Adrenal gland (tissue), 19 donors: Measurements from ENCODE around the gene SLC30A9. TPM values are rescaled to one million over a fixed set of nuclear protein-coding genes. Genes with fewer than 3 reads are reported as not detected.

Experiments
- DNase-seq, 7 donors: peaks; one replicate each; pipeline ENCODE4 v3.0.0-alpha.2; 2019 to 2020
- H3K27ac ChIP-seq, 5 donors: fragments of 200-600 bp; sonication (generic) in 4 of 5; 1 replicate in 3 of 5; 2 replicates in 2 of 5; pipeline versions ENCODE4 v1.5.1 to v1.8.0; 2016 to 2020; ENCODE audit warnings: mild to moderate bottlenecking in 1 of 5
- H3K27me3 ChIP-seq: fragments of 200-600 bp; 2 replicates; pipeline ENCODE4 v1.8.0; 2021
- H3K36me3 ChIP-seq, 2 donors: fragments of 200-600 bp; replicated peaks in 1 of 2; 1 replicate in 1 of 2; 2 replicates in 1 of 2; pipeline versions ENCODE4 v1.5.1 to v1.8.0; 2018 to 2022
- H3K4me1 ChIP-seq, 2 donors: fragments of 200-600 bp; replicated peaks in 1 of 2; 1 replicate in 1 of 2; 2 replicates in 1 of 2; pipeline versions ENCODE4 v1.5.1 to v1.8.0; 2018 to 2021
- H3K4me3 ChIP-seq, 4 donors: fragments of 200-600 bp; sonication (generic) in 3 of 4; one replicate each; pipeline ENCODE4 v1.5.1; 2016 to 2018
- H3K9me3 ChIP-seq, 3 donors: fragments of 200-600 bp; sonication (generic) in 1 of 3; replicated peaks in 1 of 3; 1 replicate in 2 of 3; 2 replicates in 1 of 3; pipeline versions ENCODE4 v1.5.1 to v1.8.0; 2016 to 2021
- CTCF ChIP-seq, 6 experiments: fragments of 450-650 bp in 4 of 6; fragments of 200-600 bp in 2 of 6; sonication (generic) in 1 of 6; IDR thresholded peaks; 1 replicate in 5 of 6; 2 replicates in 1 of 6; pipeline versions ENCODE4 v1.5.1 to v1.8.0; 2016 to 2021; ENCODE audit warnings: antibody characterized with exemption in 6 of 6, mild to moderate bottlenecking in 2 of 6, moderate library complexity in 1 of 6
- POLR2A ChIP-seq, 2 donors: fragments of 450-650 bp; IDR thresholded peaks; one replicate each; pipeline ENCODE4 v1.6.1; 2017; ENCODE audit warnings: antibody characterized with exemption in 2 of 2, mild to moderate bottlenecking in 2 of 2, moderate library complexity in 1 of 2
- WGBS, 4 donors: extraction: QIAGEN DNeasy Blood & Tissue Kit in 2 of 4; methylation state at CpG; one replicate each; pipeline versions ENCODE4 v1.1.5 to v1.1.7; 2013 to 2017; 5-methylcytosine and 5-hydroxymethylcytosine counted together
- intact Hi-C, 2 donors: fragments of 100-400 bp; cut with DNase I; formaldehyde crosslinking; loops; one replicate each; pipeline versions ENCODE4 v1.14.1 to v1.15.0; 2022 to 2023
- long read RNA-seq, 10 donors: library from polyadenylated mRNA in 3 of 10; unstranded in 2 of 10; stranded (forward) in 1 of 10; transcript quantifications; one replicate each; pipeline ENCODE4 v2.0.0 and lab custom pipeline, GENCODE V29; 2021 to 2026
- polyA plus RNA-seq, 3 donors: library from polyadenylated mRNA; stranded (reverse); fragments of 200-250 nt in 2 of 3; fragments of 350-450 nt in 1 of 3; fragmentation: Illumina TruSeq in 1 of 3; extraction: RNeasy Lipid Tissue Mini Kit (QIAGEN cat#74804) in 1 of 3; gene quantifications; one replicate each; pipeline ENCODE4 v1.2.3, GENCODE V29; 2013 to 2014
- total RNA-seq, 9 donors: library from RNA; depleted of rRNA in 4 of 9; stranded (reverse); fragments of >200 nt in 4 of 9; fragments of 120-200 nt in 1 of 9; fragmentation: NEBNext Ultra II Directional in 1 of 9; extraction: Animal tissue kit (Norgen Biotek cat#: 25700) in 1 of 9; gene quantifications; one replicate each; pipeline versions ENCODE4 v1.1.0 to v1.2.4, GENCODE V29; 2013 to 2023
- donor health status: healthy with polysubstance abuse.
- donor health status: Bipolar disorder and iron deficiency.
- donor health status: DM: yes; HTN: yes; CAD: no.
- donor health status: DM: no; HTN: no; CAD: no.
- donor health status: DM: no; HTN: no; CAD: no.
- donor health status: DM: yes; HTN: yes; CAD: no.

The SLC30A9 gene
- total RNA-seq (100 to 1,000 TPM in 3 of 9 donors, 10 to 100 TPM in 6; 44.4 to 157 (median 73.4) TPM), polyA plus RNA-seq (100 to 1,000 TPM in 1 of 3 donors, 10 to 100 TPM in 2; 12.5 to 121 (median 14.8) TPM)
- long read RNA-seq, donor 1, full-length matches to known transcripts: 19 of 26 reads
- long read RNA-seq, donor 1, partial matches to known transcripts: 7 of 26 reads
- long read RNA-seq, donor 1, other reads (novel, unspliced or antisense): 0 of 26 reads
- long read RNA-seq, donor 2, full-length matches to known transcripts: 15 of 15 reads
- long read RNA-seq, donor 2, partial matches to known transcripts: 0 of 15 reads
- long read RNA-seq, donor 2, other reads (novel, unspliced or antisense): 0 of 15 reads
- long read RNA-seq, donor 3, full-length matches to known transcripts: 9 of 9 reads
- long read RNA-seq, donor 3, partial matches to known transcripts: 0 of 9 reads
- long read RNA-seq, donor 3, other reads (novel, unspliced or antisense): 0 of 9 reads
- long read RNA-seq, donor 4, full-length matches to known transcripts: 8 of 25 reads
- long read RNA-seq, donor 4, partial matches to known transcripts: 11 of 25 reads
- long read RNA-seq, donor 4, other reads (novel, unspliced or antisense): 6 of 25 reads
- long read RNA-seq, donor 5, full-length matches to known transcripts: 75 of 119 reads
- long read RNA-seq, donor 5, partial matches to known transcripts: 20 of 119 reads
- long read RNA-seq, donor 5, other reads (novel, unspliced or antisense): 24 of 119 reads
- long read RNA-seq, donor 6, full-length matches to known transcripts: 7 of 23 reads
- long read RNA-seq, donor 6, partial matches to known transcripts: 13 of 23 reads
- long read RNA-seq, donor 6, other reads (novel, unspliced or antisense): 3 of 23 reads
- long read RNA-seq, donor 7, full-length matches to known transcripts: 6 of 28 reads
- long read RNA-seq, donor 7, partial matches to known transcripts: 22 of 28 reads
- long read RNA-seq, donor 7, other reads (novel, unspliced or antisense): 0 of 28 reads
- long read RNA-seq, donor 8, full-length matches to known transcripts: 14 of 48 reads
- long read RNA-seq, donor 8, partial matches to known transcripts: 34 of 48 reads
- long read RNA-seq, donor 8, other reads (novel, unspliced or antisense): 0 of 48 reads
- long read RNA-seq, donor 9, full-length matches to known transcripts: 15 of 15 reads
- long read RNA-seq, donor 9, partial matches to known transcripts: 0 of 15 reads
- long read RNA-seq, donor 9, other reads (novel, unspliced or antisense): 0 of 15 reads
- long read RNA-seq, donor 10, full-length matches to known transcripts: 2 of 12 reads
- long read RNA-seq, donor 10, partial matches to known transcripts: 10 of 12 reads
- long read RNA-seq, donor 10, other reads (novel, unspliced or antisense): 0 of 12 reads

GRCh38 chr4:41990365-41991111 is at the start of gene SLC30A9:
Gene SLC30A9, plus strand, starts transcription at chr4:41990530. Its CDS starts 122 bp downstream, at chr4:41990652.
- Histone ChIP-seq H3K4me3 (peak within 1 kb of the TSS; percentile 43 to 81 (median 70)), H3K9me3 (no peaks in the 10 kb centered on the region), H3K27me3 (no peaks in the 10 kb centered on the region), H3K4me1 (peaks cover 12 to 27% of the 10 kb centered on the region in 2 donors), H3K27ac (peak within 1 kb of the TSS in 4 of 5 donors; percentile 75 to 90 (median 84)), H3K36me3 (no peaks in the 10 kb centered on the region)
- DNase-seq: peak; percentile 94 to 98 (median 96)
- TF ChIP-seq POLR2A (IDR thresholded peaks at IDR 0.05) (peak; percentile 83 to 86), CTCF (IDR thresholded peaks at IDR 0.05) (peak in 5 of 6 experiments; percentile 43 to 68 (median 56))
- intact Hi-C loops: no loop called here
- 0 to 2% (median 0%) methylated on average over 26 to 64 of the region's 64 CpGs for WGBS, 4 donors

- H3K4me1 ChIP-seq: peaks cover 8 to 26% of the 10 kb centered on the region in 2 donors
- DNase-seq: no peak
- no peak overlapping the region for H3K27ac ChIP-seq
- H3K27me3 ChIP-seq: no peaks in the 10 kb centered on the region
- H3K36me3 ChIP-seq: peaks cover 0 to 34% of the 10 kb centered on the region in 2 donors
- no peaks in the 10 kb centered on the region for H3K9me3 ChIP-seq
- TF ChIP-seq POLR2A (IDR thresholded peaks at IDR 0.05) (no peak), CTCF (IDR thresholded peaks at IDR 0.05) (no peak)
- H3K4me3 ChIP-seq: no peak overlapping the region
- intact Hi-C loops: no loop called here
Measured at GRCh38 chr4:41940834-41941233, 49.5 kb upstream of the SLC30A9 start.

- Histone ChIP-seq H3K36me3 (peaks cover 0 to 40% of the 10 kb centered on the region in 2 donors), H3K27me3 (no peaks in the 10 kb centered on the region), H3K4me3 (no peak overlapping the region), H3K27ac (no peak overlapping the region), H3K4me1 (no peaks in the 10 kb centered on the region), H3K9me3 (no peaks in the 10 kb centered on the region)
- 88 to 93% (median 91%) methylated on average over 2 of the region's 2 CpGs for WGBS, 4 donors
- intact Hi-C loops: no loop called here
- no peak for TF ChIP-seq CTCF (IDR thresholded peaks at IDR 0.05)
- TF ChIP-seq POLR2A (IDR thresholded peaks at IDR 0.05): no peak
- DNase-seq: no peak
Measured at GRCh38 chr4:41943506-41943905, 46.8 kb upstream of the SLC30A9 start.
